H9 (cell line): ENCODE data around the gene PCNX4. TPM values are rescaled to one million over a fixed set of nuclear protein-coding genes. Genes with fewer than 3 reads are reported as not detected.

Source experiments
- DNase-seq: peaks from one replicate; pipeline ENCODE4 v3.0.0-alpha.2; 2017
- H2AFZ ChIP-seq: one replicate; pipeline ENCODE4 v1.6.1; 2013; ENCODE audit warnings: mild to moderate bottlenecking, low read length, control low read depth, moderate library complexity
- H2AK5ac ChIP-seq: 2 replicates; pipeline ENCODE4 v1.6.1; 2013; ENCODE audit warnings: low read length, control low read depth, mixed read lengths; ENCODE audit not compliant: insufficient read length
- H2BK120ac ChIP-seq: one replicate; pipeline ENCODE4 v1.6.1; 2013; ENCODE audit warnings: low read depth, mild to moderate bottlenecking, low read length, control low read depth, inconsistent platforms; ENCODE audit not compliant: poor library complexity, severe bottlenecking
- H2BK12ac ChIP-seq: 2 replicates; pipeline ENCODE4 v1.6.1; 2013; ENCODE audit warnings: low read length, control low read depth, mixed read lengths, low read depth; ENCODE audit not compliant: insufficient read length
- H2BK15ac ChIP-seq: 2 replicates; pipeline ENCODE4 v1.6.1; 2013; ENCODE audit warnings: low read depth, low read length, control low read depth
- H2BK20ac ChIP-seq: one replicate; pipeline ENCODE4 v1.6.1; 2013; ENCODE audit warnings: low read depth, mild to moderate bottlenecking, low read length, control low read depth, inconsistent platforms; ENCODE audit not compliant: poor library complexity, severe bottlenecking
- H2BK5ac ChIP-seq: 2 replicates; pipeline ENCODE4 v1.6.1; 2013; ENCODE audit warnings: low read length, control low read depth, mixed read lengths; ENCODE audit not compliant: insufficient read length
- H3K14ac ChIP-seq: 2 replicates; pipeline ENCODE4 v1.6.1; 2013; ENCODE audit warnings: low read length, control low read depth; ENCODE audit not compliant: insufficient read depth
- H3K18ac ChIP-seq: 2 replicates; pipeline ENCODE4 v1.6.1; 2013; ENCODE audit warnings: low read depth, mild to moderate bottlenecking, mixed read lengths, low read length, control low read depth; ENCODE audit not compliant: insufficient read length
- H3K23ac ChIP-seq: 2 replicates; pipeline ENCODE4 v1.6.1; 2013; ENCODE audit warnings: low read length, control low read depth, mixed read lengths, low read depth; ENCODE audit not compliant: insufficient read length
- H3K23me2 ChIP-seq: 2 replicates; pipeline ENCODE4 v1.6.1; 2013; ENCODE audit warnings: low read depth, mild to moderate bottlenecking, mixed read lengths, low read length, control low read depth; ENCODE audit not compliant: insufficient read length, poor library complexity, severe bottlenecking
- H3K27ac ChIP-seq: 2 replicates; pipeline ENCODE4 v1.5.1; 2013; ENCODE audit warnings: low read length, control low read depth, mixed read lengths, low read depth; ENCODE audit not compliant: insufficient read length
- H3K27me3 ChIP-seq: 2 replicates; pipeline ENCODE4 v1.6.1; 2013; ENCODE audit warnings: low read length, control low read depth, inconsistent platforms; ENCODE audit not compliant: insufficient read depth
- H3K4ac ChIP-seq: 2 replicates; pipeline ENCODE4 v1.6.1; 2013; ENCODE audit warnings: low read depth, mild to moderate bottlenecking, control low read depth, inconsistent platforms, low read length, moderate library complexity
- H3K4me1 ChIP-seq: 2 replicates; pipeline ENCODE4 v1.6.1; 2013; ENCODE audit warnings: low read length, control low read depth, inconsistent platforms; ENCODE audit not compliant: insufficient read depth
- H3K4me2 ChIP-seq: 2 replicates; pipeline ENCODE4 v1.6.1; 2013; ENCODE audit warnings: low read length, control low read depth, mixed read lengths; ENCODE audit not compliant: insufficient read length, insufficient read depth
- H3K56ac ChIP-seq: 2 replicates; pipeline ENCODE4 v1.6.1; 2013; ENCODE audit warnings: low read depth, mild to moderate bottlenecking, mixed read lengths, low read length, control low read depth; ENCODE audit not compliant: insufficient read length
- H3K79me1 ChIP-seq: 2 replicates; pipeline ENCODE4 v1.6.1; 2013; ENCODE audit warnings: low read depth, mild to moderate bottlenecking, moderate library complexity, low read length, control low read depth, inconsistent platforms; ENCODE audit not compliant: insufficient read depth, poor library complexity, severe bottlenecking
- H3K79me2 ChIP-seq: 2 replicates; pipeline ENCODE4 v1.6.1; 2013; ENCODE audit warnings: low read length, control low read depth, inconsistent platforms; ENCODE audit not compliant: insufficient read depth
- H3K9ac ChIP-seq: 2 replicates; pipeline ENCODE4 v1.6.1; 2013; ENCODE audit warnings: low read length, control low read depth, mixed read lengths; ENCODE audit not compliant: insufficient read length; ENCODE audit errors: extremely low read depth
- H3K9me3 ChIP-seq: one replicate; pipeline ENCODE4 v1.6.1; 2013; ENCODE audit warnings: low read depth, low read length, inconsistent platforms; ENCODE audit not compliant: control insufficient read depth
- H3T11ph ChIP-seq: one replicate; pipeline ENCODE4 v1.6.1; 2013; ENCODE audit warnings: mild to moderate bottlenecking, low read length, control low read depth, inconsistent platforms
- H4K20me1 ChIP-seq: one replicate; pipeline ENCODE4 v1.6.1; 2013; ENCODE audit not compliant: control insufficient read depth, insufficient read length, insufficient read depth
- H4K5ac ChIP-seq: 2 replicates; pipeline ENCODE4 v1.6.1; 2013; ENCODE audit warnings: low read depth, mild to moderate bottlenecking, mixed read lengths, low read length, control low read depth; ENCODE audit not compliant: insufficient read length
- H4K8ac ChIP-seq: replicated peaks from 2 replicates; pipeline ENCODE4 v1.6.1; 2013; ENCODE audit warnings: low read length, control low read depth, mixed read lengths, low read depth; ENCODE audit not compliant: insufficient read length
- H4K91ac ChIP-seq: 2 replicates; pipeline ENCODE4 v1.6.1; 2013; ENCODE audit warnings: low read depth, mild to moderate bottlenecking, moderate library complexity, mixed read lengths, low read length, control low read depth; ENCODE audit not compliant: insufficient read length
- H3K27ac Mint-ChIP-seq, 3 experiments: 2 replicates in 2 of 3; 3 replicates in 1 of 3; pipeline ENCODE4 v1.8.0; 2020 to 2021; ENCODE audit warnings: mixed read lengths in 3 of 3, mild to moderate bottlenecking in 1 of 3, moderate library complexity in 1 of 3
- H3K27me3 Mint-ChIP-seq: 2 replicates; pipeline ENCODE4 v1.8.0; 2021; ENCODE audit warnings: low read depth, mild to moderate bottlenecking, moderate library complexity, mixed read lengths
- H3K36me3 Mint-ChIP-seq, 3 experiments: 2 replicates in 2 of 3; 3 replicates in 1 of 3; pipeline ENCODE4 v1.8.0; 2020 to 2021; ENCODE audit warnings: low read depth in 3 of 3, mixed read lengths in 3 of 3; ENCODE audit not compliant: insufficient read depth in 1 of 3
- H3K4me1 Mint-ChIP-seq, 2 experiments: 2 replicates each; pipeline ENCODE4 v1.8.0; 2020; ENCODE audit warnings: mixed read lengths in 2 of 2
- H3K4me3 Mint-ChIP-seq, 2 experiments: 2 replicates in 1 of 2; 3 replicates in 1 of 2; pipeline ENCODE4 v1.8.0; 2020 to 2021; ENCODE audit warnings: mild to moderate bottlenecking in 2 of 2, mixed read lengths in 2 of 2, moderate library complexity in 1 of 2
- H3K9me3 Mint-ChIP-seq, 2 experiments: 2 replicates in 1 of 2; 3 replicates in 1 of 2; pipeline ENCODE4 v1.8.0; 2020; ENCODE audit warnings: mild to moderate bottlenecking in 2 of 2, mixed read lengths in 2 of 2, moderate library complexity in 1 of 2
- CTCF ChIP-seq: fragments of 200-600 bp; sonication (generic); conservative IDR thresholded peaks from 3 replicates; pipeline ENCODE4 v1.8.0; 2021; ENCODE audit warnings: antibody characterized with exemption, mild to moderate bottlenecking
- WGBS: extraction: QIAGEN DNeasy Blood & Tissue Kit; methylation state at CpG from one replicate; pipeline ENCODE4 v1.1.7; 2013; ENCODE audit warnings: missing lambda C conversion rate, low lambda C conversion rate, mixed read lengths; ENCODE audit not compliant: insufficient read length; ENCODE audit errors: extremely low coverage; 5-methylcytosine and 5-hydroxymethylcytosine counted together
- total RNA-seq: library from RNA; stranded (reverse); gene quantifications from 2 replicates; pipeline ENCODE4 v1.2.1, GENCODE V29; 2021

PCNX4 gene
- total RNA-seq, 1 experiment from 2014 or later, result 40.0 TPM

GRCh38 chr14:60058087-60058486, 33.6 kb upstream of the PCNX4 start:
- H3K79me1 ChIP-seq, result no peaks in the 10 kb centered on the region
- H4K8ac ChIP-seq, result no peak overlapping the region
- H3K9me3 Mint-ChIP-seq, result no peaks in the 10 kb centered on the region
- H4K20me1 ChIP-seq, result no peaks in the 10 kb centered on the region
- no peak overlapping the region for H3K27ac ChIP-seq
- H3K27me3 Mint-ChIP-seq, result no peaks in the 10 kb centered on the region
- no peaks in the 10 kb centered on the region for H3K9me3 ChIP-seq
- H3K4me3 Mint-ChIP-seq, result no peak overlapping the region
- H3K23ac ChIP-seq, result no peak overlapping the region
- H3K36me3 Mint-ChIP-seq, result no peaks in the 10 kb centered on the region
- no peak overlapping the region for H2BK5ac ChIP-seq
- H2BK15ac ChIP-seq, result no peak overlapping the region
- no peaks in the 10 kb centered on the region for H3K4me1 Mint-ChIP-seq
- WGBS, result no CpG with 5 or more reads among the region's 1 CpG
- no peak overlapping the region for H3K4me2 ChIP-seq
- H3K27me3 ChIP-seq, result no peaks in the 10 kb centered on the region
- no peak overlapping the region for H3K14ac ChIP-seq
- H3K18ac ChIP-seq, result no peak overlapping the region
- no peak overlapping the region for H3K4ac ChIP-seq
- no peaks in the 10 kb centered on the region for H3K4me1 ChIP-seq
- no peak overlapping the region for H3K9ac ChIP-seq
- H4K5ac ChIP-seq, result no peak overlapping the region
- H2BK120ac ChIP-seq, result no peak overlapping the region
- H3K23me2 ChIP-seq, result no peaks in the 10 kb centered on the region
- H2BK12ac ChIP-seq, result no peak overlapping the region
- no peak for TF ChIP-seq CTCF
- H2AK5ac ChIP-seq, result no peak overlapping the region
- no peak overlapping the region for H3T11ph ChIP-seq
- no peak for DNase-seq
- H4K91ac ChIP-seq, result no peak overlapping the region
- no peak overlapping the region for H2BK20ac ChIP-seq
- H3K56ac ChIP-seq, result no peak overlapping the region
- H3K27ac Mint-ChIP-seq, result no peak overlapping the region
- H3K79me2 ChIP-seq, result no peaks in the 10 kb centered on the region
- H2AFZ ChIP-seq, result no peak overlapping the region
